ENCODE measurements around the gene LLGL2.

Gene LLGL2

DNA sequence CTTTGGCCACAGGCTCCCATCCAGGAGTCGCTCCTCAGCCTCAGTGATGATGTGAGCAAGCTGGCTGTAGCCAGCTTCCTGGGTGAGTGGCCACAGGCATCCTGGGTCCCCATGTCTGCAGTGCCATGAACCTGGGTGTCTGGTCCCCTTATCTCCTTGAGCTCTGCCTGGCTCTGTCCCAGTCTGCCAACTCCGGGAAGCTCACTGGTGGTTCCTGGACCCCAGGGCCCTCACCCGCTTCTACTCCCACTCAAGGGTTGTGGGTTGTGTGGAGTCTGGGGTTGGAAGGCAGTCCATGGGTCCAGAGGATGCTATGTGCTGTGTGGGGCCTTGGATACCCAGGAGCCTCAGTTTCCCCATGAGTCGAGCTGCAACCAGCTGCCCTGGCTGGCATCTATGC is 96.0 kb downstream of the LLGL2 start:
- CTCF ChIA-PET, result interaction anchor here (1.0 to 29.3 kb wide), 8 partner anchors 10 to 126 kb away, joined by 3 to 834 read pairs (median 4); partner anchors contain the start of gene SMIM5
- 100% methylated on average over 2 of the region's 4 CpGs for WGBS (ENCODE audit: insufficient coverage)

DNA sequence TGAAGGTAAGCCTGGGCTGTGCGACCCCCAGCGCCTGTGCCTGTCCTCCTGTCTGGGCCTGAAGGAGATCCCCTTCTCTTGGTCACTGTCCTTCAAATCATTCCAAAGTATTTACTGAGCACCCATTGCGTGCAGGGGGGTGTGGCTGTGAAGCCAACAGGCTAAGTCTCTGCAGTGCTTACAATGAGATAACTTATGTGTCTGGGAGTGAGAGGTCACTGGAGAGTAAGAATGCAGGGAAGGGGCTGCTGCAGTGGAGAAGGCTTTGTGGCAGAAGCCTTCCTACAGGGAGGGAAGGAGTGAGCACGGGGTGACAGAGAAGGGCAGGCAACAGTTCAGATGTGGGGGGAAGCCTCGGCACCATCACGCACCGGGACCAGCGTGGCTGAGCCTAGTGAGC is 96.6 kb downstream of the LLGL2 start:
- no peaks in the 10 kb centered on the region for H3K9me3 ChIP-seq (ENCODE audit: control extremely low read depth in 1 of 5, control insufficient read depth in 4 of 5, insufficient read depth in 2 of 5, low read depth in 1 of 5, low read length in 4 of 5)
- 99% methylated on average over 7 of the region's 8 CpGs for WGBS (ENCODE audit: insufficient coverage)
- ChIA-PET CTCF (interaction anchor here (1.0 to 29.3 kb wide), 6 partner anchors 9 to 125 kb away, joined by 3 to 834 read pairs (median 4); partner anchors contain the start of gene SMIM5), POLR2A (no interaction called here)
- no peak overlapping the region for H3K27ac ChIP-seq (ENCODE audit: insufficient read depth in 1 of 2, low read depth in 1 of 2, low read length in 2 of 2, poor library complexity in 1 of 2, severe bottlenecking in 2 of 2)
- peaks cover 0 to 2% (median 0%) of the 10 kb centered on the region in 4 experiments for H3K4me1 ChIP-seq (ENCODE audit: control extremely low read depth in 1 of 4, control insufficient read depth in 4 of 4, insufficient read depth in 4 of 4, low read length in 3 of 4)
- no peak for DNase-seq
- H3K4me3 ChIP-seq (ENCODE audit: control insufficient read depth in 1 of 7, extremely low read depth in 1 of 7, insufficient read depth in 4 of 7, low read depth in 2 of 7, low read length in 6 of 7), result no peak overlapping the region
- H3K27me3 ChIP-seq (replicated peaks in 2 of 5; ENCODE audit: control insufficient read depth in 4 of 5, insufficient read depth in 5 of 5, low read length in 4 of 5), result no peaks in the 10 kb centered on the region
- peaks cover 6 to 96% (median 64%) of the 10 kb centered on the region in 4 experiments for H3K36me3 ChIP-seq (ENCODE audit: control insufficient read depth in 4 of 4, insufficient read depth in 4 of 4, low read length in 3 of 4)

More for the DNA sequence above, 96.0 kb downstream of the LLGL2 start:
- no peaks in the 10 kb centered on the region for H3K9me3 ChIP-seq (ENCODE audit: control extremely low read depth in 1 of 5, control insufficient read depth in 4 of 5, insufficient read depth in 2 of 5, low read depth in 1 of 5, low read length in 4 of 5)
- H3K4me1 ChIP-seq (ENCODE audit: control extremely low read depth in 1 of 4, control insufficient read depth in 4 of 4, insufficient read depth in 4 of 4, low read length in 3 of 4), result peaks cover 0 to 2% (median 0%) of the 10 kb centered on the region in 4 experiments
- H3K36me3 ChIP-seq (ENCODE audit: control insufficient read depth in 4 of 4, insufficient read depth in 4 of 4, low read length in 3 of 4), result peaks cover 4 to 96% (median 65%) of the 10 kb centered on the region in 4 experiments
- DNase-seq, result no peak
- no peak overlapping the region for H3K4me3 ChIP-seq (ENCODE audit: control insufficient read depth in 1 of 7, extremely low read depth in 1 of 7, insufficient read depth in 4 of 7, low read depth in 2 of 7, low read length in 6 of 7)
- POLR2A ChIA-PET, result no interaction called here
- no peak overlapping the region for H3K27ac ChIP-seq (ENCODE audit: insufficient read depth in 1 of 2, low read depth in 1 of 2, low read length in 2 of 2, poor library complexity in 1 of 2, severe bottlenecking in 2 of 2)
- H3K27me3 ChIP-seq (replicated peaks in 2 of 5; ENCODE audit: control insufficient read depth in 4 of 5, insufficient read depth in 5 of 5, low read length in 4 of 5), result no peaks in the 10 kb centered on the region

DNA sequence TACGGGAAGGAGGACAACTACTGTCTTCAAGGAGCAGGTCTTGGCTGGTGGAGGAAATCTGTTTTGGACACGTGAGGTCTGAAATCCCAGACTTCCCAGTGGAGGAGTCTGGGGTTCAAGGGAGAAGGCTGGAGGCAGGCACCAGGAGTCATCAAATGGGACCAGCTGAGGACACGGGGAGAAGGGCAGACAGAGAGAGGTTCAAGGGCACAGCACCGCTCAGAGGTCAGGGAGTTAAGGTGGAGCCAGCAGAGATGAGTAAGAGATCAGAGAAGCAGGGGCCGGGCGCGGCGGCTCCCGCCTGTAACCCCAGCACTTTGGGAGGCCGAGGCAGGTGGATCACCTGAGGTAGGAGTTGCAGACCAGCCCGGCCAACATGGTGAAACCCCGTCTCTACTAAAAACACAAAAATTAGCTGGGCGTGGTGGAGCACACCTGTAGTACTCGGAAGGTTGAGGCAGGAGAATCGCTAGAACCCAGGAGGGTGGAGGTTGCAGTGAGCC is 97.3 kb downstream of the LLGL2 start:
- no peak for DNase-seq
- Histone ChIP-seq H3K36me3 (ENCODE audit: control insufficient read depth in 4 of 4, insufficient read depth in 4 of 4, low read length in 3 of 4) (peaks cover 6 to 94% (median 62%) of the 10 kb centered on the region in 4 experiments), H3K27ac (ENCODE audit: insufficient read depth in 1 of 2, low read depth in 1 of 2, low read length in 2 of 2, poor library complexity in 1 of 2, severe bottlenecking in 2 of 2) (no peak overlapping the region), H3K9me3 (ENCODE audit: control extremely low read depth in 1 of 5, control insufficient read depth in 4 of 5, insufficient read depth in 2 of 5, low read depth in 1 of 5, low read length in 4 of 5) (no peaks in the 10 kb centered on the region), H3K27me3 (replicated peaks in 2 of 5; ENCODE audit: control insufficient read depth in 4 of 5, insufficient read depth in 5 of 5, low read length in 4 of 5) (no peaks in the 10 kb centered on the region), H3K4me3 (ENCODE audit: control insufficient read depth in 1 of 7, extremely low read depth in 1 of 7, insufficient read depth in 4 of 7, low read depth in 2 of 7, low read length in 6 of 7) (no peak overlapping the region), H3K4me1 (ENCODE audit: control extremely low read depth in 1 of 4, control insufficient read depth in 4 of 4, insufficient read depth in 4 of 4, low read length in 3 of 4) (peaks cover 0 to 2% (median 0%) of the 10 kb centered on the region in 4 experiments)
- POLR2A ChIA-PET, result no interaction called here
- 97% methylated on average over 14 of the region's 15 CpGs for WGBS (ENCODE audit: insufficient coverage)
- CTCF ChIA-PET, result interaction anchor here (0.9 to 29.3 kb wide), 7 partner anchors 10 to 200 kb away, joined by 3 to 834 read pairs (median 26); partner anchors contain the start of gene SMIM5

DNA sequence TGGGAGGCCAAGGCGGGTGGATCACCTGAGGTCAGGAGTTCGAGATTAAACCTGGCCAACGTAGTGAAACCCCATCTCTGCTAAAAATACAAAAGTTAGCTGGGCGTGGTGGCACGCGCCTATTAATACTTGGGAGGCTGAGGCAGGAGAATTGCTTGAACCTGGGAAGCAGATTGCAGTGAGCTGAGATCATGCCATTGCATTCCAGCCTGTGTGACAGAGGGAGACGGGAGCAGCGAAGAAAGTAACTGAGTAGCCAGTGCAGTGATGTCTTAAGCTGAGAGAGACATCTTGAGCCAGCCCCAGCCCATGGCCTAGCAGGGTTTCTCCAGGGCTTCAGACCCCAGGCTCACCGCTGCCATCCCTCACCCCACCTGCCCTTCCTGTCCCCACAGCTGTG is 97.9 kb downstream of the LLGL2 start:
- ChIA-PET POLR2A (no interaction called here), CTCF (interaction anchor here (0.9 to 29.3 kb wide), 7 partner anchors 10 to 200 kb away, joined by 3 to 834 read pairs (median 26); partner anchors contain the start of gene SMIM5)
- WGBS (ENCODE audit: insufficient coverage), result 96% methylated on average over 7 of the region's 9 CpGs
- no peak for DNase-seq
- Histone ChIP-seq H3K4me3 (ENCODE audit: control insufficient read depth in 1 of 7, extremely low read depth in 1 of 7, insufficient read depth in 4 of 7, low read depth in 2 of 7, low read length in 6 of 7) (no peak overlapping the region), H3K9me3 (ENCODE audit: control extremely low read depth in 1 of 5, control insufficient read depth in 4 of 5, insufficient read depth in 2 of 5, low read depth in 1 of 5, low read length in 4 of 5) (no peaks in the 10 kb centered on the region), H3K27me3 (replicated peaks in 2 of 5; ENCODE audit: control insufficient read depth in 4 of 5, insufficient read depth in 5 of 5, low read length in 4 of 5) (no peaks in the 10 kb centered on the region), H3K27ac (ENCODE audit: insufficient read depth in 1 of 2, low read depth in 1 of 2, low read length in 2 of 2, poor library complexity in 1 of 2, severe bottlenecking in 2 of 2) (no peak overlapping the region), H3K36me3 (ENCODE audit: control insufficient read depth in 4 of 4, insufficient read depth in 4 of 4, low read length in 3 of 4) (peaks cover 6 to 94% (median 60%) of the 10 kb centered on the region in 4 experiments), H3K4me1 (ENCODE audit: control extremely low read depth in 1 of 4, control insufficient read depth in 4 of 4, insufficient read depth in 4 of 4, low read length in 3 of 4) (peaks cover 0 to 2% (median 0%) of the 10 kb centered on the region in 4 experiments)

DNA sequence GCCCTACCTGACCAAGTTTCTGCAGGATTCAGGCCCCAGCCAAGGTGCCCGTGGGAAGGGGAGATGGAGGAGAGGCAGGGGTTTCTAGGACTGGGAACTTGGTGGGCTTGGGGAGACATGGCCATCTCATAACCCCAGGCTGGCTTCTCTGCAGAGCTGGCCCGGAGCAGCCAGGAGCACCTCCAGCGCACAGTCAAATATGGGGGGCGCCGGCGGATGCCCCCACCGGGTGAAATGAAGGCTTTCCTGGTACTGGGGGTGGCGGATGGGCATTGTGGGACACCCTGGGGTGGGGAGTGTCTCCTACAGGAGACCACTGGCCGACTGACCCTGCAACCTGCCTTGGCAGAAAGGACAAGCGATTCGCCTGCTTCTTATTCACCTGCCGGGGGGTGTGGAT is 98.5 kb downstream of the LLGL2 start:
- Histone ChIP-seq H3K9me3 (ENCODE audit: control extremely low read depth in 1 of 5, control insufficient read depth in 4 of 5, insufficient read depth in 2 of 5, low read depth in 1 of 5, low read length in 4 of 5) (no peaks in the 10 kb centered on the region), H3K36me3 (ENCODE audit: control insufficient read depth in 4 of 4, insufficient read depth in 4 of 4, low read length in 3 of 4) (peaks cover 6 to 94% (median 60%) of the 10 kb centered on the region in 4 experiments), H3K27ac (ENCODE audit: insufficient read depth in 1 of 2, low read depth in 1 of 2, low read length in 2 of 2, poor library complexity in 1 of 2, severe bottlenecking in 2 of 2) (no peak overlapping the region), H3K4me3 (ENCODE audit: control insufficient read depth in 1 of 7, extremely low read depth in 1 of 7, insufficient read depth in 4 of 7, low read depth in 2 of 7, low read length in 6 of 7) (no peak overlapping the region), H3K27me3 (replicated peaks in 2 of 5; ENCODE audit: control insufficient read depth in 4 of 5, insufficient read depth in 5 of 5, low read length in 4 of 5) (no peaks in the 10 kb centered on the region), H3K4me1 (ENCODE audit: control extremely low read depth in 1 of 4, control insufficient read depth in 4 of 4, insufficient read depth in 4 of 4, low read length in 3 of 4) (peaks cover 0 to 2% (median 0%) of the 10 kb centered on the region in 4 experiments)
- 94% methylated on average over 10 of the region's 12 CpGs for WGBS (ENCODE audit: insufficient coverage)
- ChIA-PET POLR2A (interaction anchor here (0.5 kb wide), 1 partner anchor 64 kb away, joined by 4 read pairs; no protein-coding TSS in a partner anchor), CTCF (interaction anchor here (1.0 to 29.3 kb wide), 10 partner anchors 10 to 199 kb away, joined by 3 to 834 read pairs (median 13); partner anchors contain the start of gene SMIM5)
- DNase-seq, result no peak

Measured in common myeloid progenitor, CD34-positive (primary cell).